GM19438 (cell line): ENCODE results near the gene PTPRN2.

ENCODE experiments used
- ATAC-seq: cut with Tn5 transposase; IDR thresholded peaks from one replicate; pipeline ENCODE4 v1.9.1; 2021; ENCODE audit warnings: low read depth; ENCODE audit not compliant: unreplicated experiment

The PTPRN2 gene

DNA sequence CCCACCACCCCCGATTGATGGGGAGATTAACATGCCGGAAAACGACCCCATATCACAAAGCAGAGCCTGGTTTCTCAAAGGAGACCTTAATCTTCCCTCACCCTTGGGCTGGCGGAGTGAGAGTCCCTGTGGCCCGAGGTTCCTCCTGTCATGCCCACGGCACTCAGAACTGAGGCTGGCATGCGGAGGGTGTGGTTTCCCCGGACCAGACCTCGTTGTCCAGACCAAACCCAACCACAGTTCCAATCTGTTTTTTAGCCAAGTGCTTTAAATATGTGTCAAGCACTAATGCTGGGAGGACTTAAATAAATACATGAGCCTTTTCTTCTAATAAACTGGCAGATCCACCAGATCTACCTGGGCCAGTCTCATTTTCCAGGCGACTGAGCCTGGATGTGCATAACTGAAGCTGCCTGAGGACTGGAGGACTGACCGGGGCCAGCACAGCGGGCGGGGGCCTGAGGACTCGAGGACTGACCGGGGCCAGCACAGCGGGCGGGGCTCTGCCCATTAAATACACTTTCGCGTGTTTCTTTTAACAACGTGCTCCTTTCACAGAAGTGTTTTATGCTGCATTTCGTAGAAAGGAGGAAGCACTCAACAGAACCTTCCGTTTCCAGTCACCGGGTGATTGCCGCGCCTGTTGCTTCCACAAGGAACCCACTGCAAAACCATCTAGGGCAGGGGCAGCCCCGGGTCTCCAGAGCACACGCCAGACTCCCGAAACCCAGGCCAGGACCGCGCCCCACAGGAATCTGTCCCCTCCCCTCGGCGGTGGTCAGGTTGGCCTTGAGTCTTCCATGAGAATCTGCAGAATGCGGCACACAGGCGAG lies 334.6 kb downstream of the PTPRN2 start:
- ATAC-seq: no peak

DNA sequence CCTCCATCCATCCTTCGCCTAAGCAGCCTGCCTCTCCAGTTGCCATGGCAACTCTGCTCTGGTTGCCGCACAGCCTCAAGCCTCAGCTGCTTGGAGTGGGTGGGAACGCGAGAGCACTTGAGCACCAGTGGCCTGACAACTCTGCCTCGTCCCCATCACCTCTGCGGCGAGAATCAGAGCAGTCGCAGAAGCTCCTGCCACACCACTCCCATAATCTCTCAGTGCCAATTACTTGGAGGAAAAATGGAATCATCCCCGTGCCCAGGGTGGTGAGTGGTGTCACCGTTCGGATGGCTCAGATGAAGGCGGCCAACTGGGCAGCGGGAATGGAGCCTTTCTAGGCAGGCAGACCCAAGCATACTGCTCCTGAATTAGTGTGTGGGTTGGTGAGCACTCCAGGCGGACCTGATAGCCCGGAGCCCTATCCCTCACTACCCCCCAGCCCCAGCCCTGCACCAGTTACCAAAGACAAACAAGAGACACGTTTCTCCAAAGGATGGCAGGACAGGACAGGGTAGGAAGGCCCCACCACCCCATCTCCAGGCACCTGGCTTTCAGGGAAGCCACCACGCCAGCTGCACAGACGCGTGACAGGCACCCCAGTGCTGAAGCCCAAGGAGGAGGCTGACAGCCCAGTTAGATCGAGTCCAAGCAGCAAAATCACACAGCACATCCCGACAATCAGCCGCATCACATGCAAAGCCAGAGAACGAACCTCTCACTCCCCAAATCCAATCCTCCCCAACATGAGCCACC lies 335.4 kb downstream of the PTPRN2 start:
- no peak for ATAC-seq

- no peak for ATAC-seq
These were observed 336.3 kb downstream of the PTPRN2 start for GRCh38 chr7:158251061-158251965.

- no peak for ATAC-seq
These were observed 337.9 kb downstream of the PTPRN2 start for GRCh38 chr7:158249692-158250091.

- ATAC-seq: no peak
These were observed 338.8 kb downstream of the PTPRN2 start for GRCh38 chr7:158248816-158249215.

GRCh38 chr7:158247758-158248487 lies 339.7 kb downstream of the PTPRN2 start:
- ATAC-seq: no peak

GRCh38 chr7:158246960-158247673 lies 340.5 kb downstream of the PTPRN2 start:
- no peak for ATAC-seq

DNA sequence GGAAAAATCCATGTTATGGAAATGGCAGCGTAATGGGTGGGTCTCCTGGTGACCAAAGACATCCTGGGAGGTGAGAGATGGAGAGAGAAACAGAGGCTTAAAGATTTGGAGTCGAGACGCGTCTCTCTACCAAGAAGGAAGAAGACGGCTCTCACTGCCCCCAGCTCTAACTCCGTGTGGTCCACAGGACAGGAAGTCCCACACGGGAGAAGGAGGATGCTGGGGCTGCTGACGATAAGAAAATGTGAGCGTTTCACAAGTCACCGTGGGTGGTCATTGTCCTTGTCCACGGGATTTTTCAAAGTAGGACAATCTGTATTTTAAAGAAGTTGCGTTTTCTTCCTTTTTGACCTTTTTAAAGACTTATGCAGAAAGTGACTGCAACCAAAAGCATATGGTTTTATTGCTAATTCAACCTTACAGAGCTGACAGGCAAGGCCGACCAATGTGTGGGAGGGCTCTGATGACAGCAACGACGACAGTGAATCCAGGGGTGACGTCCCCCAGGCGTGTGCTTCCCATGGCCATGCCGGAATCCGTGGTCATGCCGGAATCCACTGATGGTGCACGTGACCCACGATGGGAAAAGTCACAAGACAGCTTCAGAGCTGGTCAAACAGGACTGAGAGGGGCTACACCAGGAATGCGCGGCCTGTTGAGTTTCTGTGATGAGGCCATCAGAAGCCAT lies 341.2 kb downstream of the PTPRN2 start:
- ATAC-seq: no peak

- no peak for ATAC-seq
These were observed 341.9 kb downstream of the PTPRN2 start for GRCh38 chr7:158245724-158246041.

DNA sequence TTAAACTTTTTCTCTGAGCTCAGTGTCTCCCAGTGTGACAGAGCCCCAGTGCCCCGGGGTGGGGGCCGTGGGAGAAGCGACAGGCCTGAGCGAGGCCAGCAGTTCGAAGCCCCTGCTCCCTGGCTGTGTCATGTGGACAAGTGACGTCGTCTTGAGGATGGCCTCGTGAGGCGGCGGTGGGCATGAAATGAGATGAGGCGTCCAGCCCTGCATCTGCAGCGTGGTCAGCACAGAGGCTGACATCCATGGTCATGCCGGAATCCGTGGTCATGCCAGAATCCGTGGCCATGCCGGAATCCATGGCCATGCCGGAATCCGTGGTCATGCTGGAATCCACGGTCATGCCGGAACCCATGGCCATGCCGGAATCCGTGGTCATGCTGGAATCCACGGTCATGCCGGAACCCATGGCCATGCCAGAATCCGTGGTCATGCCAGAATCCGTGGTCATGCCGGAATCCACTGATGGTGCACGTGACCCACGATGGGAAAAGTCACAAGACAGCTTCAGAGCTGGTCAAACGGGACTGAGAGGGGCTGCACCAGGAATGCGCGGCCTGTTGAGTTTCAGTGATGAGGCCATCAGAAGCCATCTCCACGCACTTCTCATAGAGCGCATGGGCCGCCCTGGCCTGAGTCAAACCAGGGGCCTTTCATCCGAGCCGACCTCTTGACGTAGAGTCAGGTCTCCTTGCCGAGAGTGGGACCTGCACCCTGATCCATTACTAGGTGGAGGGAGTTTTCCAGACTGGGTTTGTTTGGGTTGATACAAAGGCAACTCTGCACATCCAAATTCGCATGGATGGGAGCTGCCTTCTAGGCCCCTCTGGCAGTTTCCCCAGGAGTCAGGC lies 342.5 kb downstream of the PTPRN2 start:
- no peak for ATAC-seq

GRCh38 chr7:158244430-158244829 lies 343.2 kb downstream of the PTPRN2 start:
- ATAC-seq: no peak

DNA sequence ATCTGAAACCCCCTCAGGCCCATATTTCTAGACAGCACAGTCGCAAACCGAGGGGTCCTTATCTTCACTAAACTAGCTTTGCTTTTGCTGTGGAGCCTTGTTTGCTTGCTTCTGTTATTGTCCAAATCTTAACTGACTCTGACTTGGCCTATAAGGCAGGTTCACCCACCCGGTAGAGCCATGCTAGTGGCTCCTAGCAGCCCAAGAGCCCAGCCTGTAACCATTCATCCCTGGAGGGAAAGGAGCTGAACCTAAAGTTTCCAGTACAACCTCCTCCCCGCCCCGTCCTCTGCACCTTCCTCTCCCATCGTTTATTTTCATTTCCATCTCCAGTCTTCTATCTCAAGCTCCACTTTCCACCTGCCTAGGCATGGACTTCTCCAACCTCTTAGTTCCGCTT lies 345.7 kb downstream of the PTPRN2 start:
- no peak for ATAC-seq

GRCh38 chr7:158240801-158241200 lies 346.8 kb downstream of the PTPRN2 start:
- no peak for ATAC-seq

DNA sequence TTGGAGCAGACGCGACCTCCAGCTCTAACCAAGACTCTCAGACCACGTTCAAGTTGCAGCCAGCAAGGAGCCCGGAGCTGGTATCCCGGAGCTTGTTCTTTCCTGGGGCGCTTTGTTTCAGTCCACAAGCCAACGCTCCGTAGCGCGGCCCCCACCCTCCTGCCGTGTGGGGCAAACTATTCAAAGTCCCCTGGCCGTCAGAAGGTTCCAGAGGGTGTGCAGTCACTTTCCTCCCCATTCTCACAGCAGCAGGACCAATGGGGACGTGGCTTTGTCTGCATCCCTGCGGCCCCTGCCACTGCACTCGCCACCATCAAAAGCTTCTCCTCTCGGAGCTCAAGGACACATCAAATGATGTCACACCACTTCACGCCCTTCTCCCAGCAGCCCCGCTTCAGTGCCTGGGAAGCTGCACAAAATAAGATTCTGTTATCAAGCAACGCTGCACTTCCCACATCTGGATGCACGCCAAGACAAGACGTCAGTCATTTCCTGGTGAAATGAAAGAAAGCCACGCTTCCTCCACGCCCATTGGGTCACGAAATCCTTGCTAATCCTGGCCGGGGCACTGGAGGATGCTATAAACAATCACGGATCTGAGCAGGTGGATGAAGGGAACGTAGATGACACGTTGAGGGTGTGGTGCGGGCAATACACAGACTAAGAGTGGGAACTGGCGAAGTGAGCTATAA lies 348.2 kb downstream of the PTPRN2 start:
- no peak for ATAC-seq

GRCh38 chr7:158238616-158239289 lies 348.9 kb downstream of the PTPRN2 start:
- no peak for ATAC-seq

DNA sequence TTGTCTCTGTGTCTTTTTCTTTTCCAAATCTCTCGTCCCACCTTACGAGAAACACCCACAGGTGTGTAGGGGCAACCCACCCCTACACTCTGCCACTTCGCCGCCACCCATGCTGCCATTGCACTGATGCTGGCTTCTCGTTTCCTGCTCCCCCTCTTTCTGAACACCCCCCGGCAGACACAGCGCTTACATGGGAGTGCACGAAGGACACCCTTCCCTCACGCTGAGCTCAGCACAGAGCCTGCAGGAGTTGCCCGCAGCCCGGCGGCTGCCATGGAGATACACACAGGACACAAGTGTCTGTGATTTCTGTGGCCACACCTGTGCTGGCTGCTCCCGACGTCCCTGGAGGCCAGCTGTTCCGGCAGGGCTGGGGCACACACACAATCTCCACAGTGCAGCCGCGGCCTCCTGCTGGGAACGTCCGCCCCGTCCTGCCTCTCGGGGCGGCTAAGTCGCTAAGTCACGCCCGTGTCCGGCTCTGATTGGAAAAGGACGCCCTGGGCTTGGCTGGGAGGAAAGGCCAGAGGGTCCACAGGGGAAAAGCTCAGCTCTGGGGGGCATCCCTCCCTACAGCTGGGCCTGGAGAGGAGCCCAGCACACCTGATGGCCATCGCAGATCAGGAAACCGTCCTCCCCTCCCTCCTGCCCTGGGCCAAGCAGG lies 349.8 kb downstream of the PTPRN2 start:
- no peak for ATAC-seq

GRCh38 chr7:158236400-158236799 lies 351.2 kb downstream of the PTPRN2 start:
- ATAC-seq: no peak
